Dendritic cell treated with granulocyte-macrophage colony-stimulating factor and Interleukin-4, amounts not matched to agents 40 ng/mL and 50 ng/mL, for 4 days (primary cell): ENCODE measurements around the gene CDK19.

ENCODE experiments used
- H3K27ac Mint-ChIP-seq: one replicate; pipeline ENCODE4 v1.8.0; 2022; ENCODE audit warnings: mild to moderate bottlenecking, mixed read lengths
- H3K27me3 Mint-ChIP-seq: one replicate; pipeline ENCODE4 v1.8.0; 2022; ENCODE audit warnings: mild to moderate bottlenecking, mixed read lengths
- H3K36me3 Mint-ChIP-seq: one replicate; pipeline ENCODE4 v1.8.0; 2022; ENCODE audit warnings: low read depth, mixed read lengths
- H3K4me1 Mint-ChIP-seq: one replicate; pipeline ENCODE4 v1.8.0; 2022; ENCODE audit warnings: low read depth, mixed read lengths
- H3K4me3 Mint-ChIP-seq: one replicate; pipeline ENCODE4 v1.8.0; 2022; ENCODE audit warnings: mild to moderate bottlenecking, moderate library complexity, mixed read lengths
- H3K9me3 Mint-ChIP-seq: one replicate; pipeline ENCODE4 v1.8.0; 2022; ENCODE audit warnings: mixed read lengths
- intact Hi-C: fragments of 100-400 bp; cut with micrococcal nuclease; formaldehyde crosslinking; loops from one replicate; pipeline ENCODE4 v1.15.0; 2022

The CDK19 gene

DNA sequence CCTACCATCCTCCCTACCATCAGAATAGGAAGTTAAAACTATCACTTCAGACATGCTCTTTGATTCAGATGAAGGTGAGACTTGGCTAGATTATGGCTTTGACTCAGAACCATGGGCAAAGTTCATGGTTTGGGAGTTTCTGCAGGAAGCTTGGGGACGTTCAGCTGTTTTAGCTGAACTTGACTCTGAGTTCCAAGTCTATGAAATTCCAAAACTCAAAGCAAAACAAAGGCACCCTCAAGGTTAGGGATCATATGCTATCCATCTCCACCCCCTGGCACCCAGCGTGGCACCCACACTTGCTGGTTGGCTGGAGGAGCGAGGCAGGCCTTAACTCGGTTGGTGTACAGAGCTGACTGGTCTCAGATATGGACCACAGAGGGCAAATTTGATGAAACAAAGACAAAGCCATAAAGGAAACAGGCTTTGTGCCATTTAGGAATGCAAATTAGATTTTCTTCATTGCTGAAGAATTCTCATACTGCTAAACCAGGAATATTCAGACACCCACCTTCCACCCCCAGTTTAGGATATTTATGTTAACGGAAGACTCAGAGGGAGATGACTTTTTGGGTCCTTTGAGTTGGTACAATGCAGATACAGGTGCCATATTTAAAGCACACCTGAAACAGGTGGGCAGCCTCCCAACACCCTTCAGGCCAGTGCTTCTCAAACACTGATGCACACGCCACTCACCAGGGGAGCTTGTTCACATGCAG lies 250.4 kb downstream of the CDK19 start:
- H3K36me3 Mint-ChIP-seq = no peaks in the 10 kb centered on the region
- H3K4me1 Mint-ChIP-seq = peaks cover 6% of the 10 kb centered on the region
- intact Hi-C loops = no loop called here
- no peak overlapping the region for H3K4me3 Mint-ChIP-seq
- no peak overlapping the region for H3K27ac Mint-ChIP-seq
- no peaks in the 10 kb centered on the region for H3K27me3 Mint-ChIP-seq
- H3K9me3 Mint-ChIP-seq = no peaks in the 10 kb centered on the region

- H3K4me1 Mint-ChIP-seq = peaks cover 6% of the 10 kb centered on the region
- peaks cover 8% of the 10 kb centered on the region for H3K9me3 Mint-ChIP-seq
- H3K4me3 Mint-ChIP-seq = no peak overlapping the region
- no peaks in the 10 kb centered on the region for H3K27me3 Mint-ChIP-seq
- intact Hi-C loops = no loop called here
- no peak overlapping the region for H3K27ac Mint-ChIP-seq
- no peaks in the 10 kb centered on the region for H3K36me3 Mint-ChIP-seq
Observed at GRCh38 chr6:110563711-110564110, 251.6 kb downstream of the CDK19 start.

DNA sequence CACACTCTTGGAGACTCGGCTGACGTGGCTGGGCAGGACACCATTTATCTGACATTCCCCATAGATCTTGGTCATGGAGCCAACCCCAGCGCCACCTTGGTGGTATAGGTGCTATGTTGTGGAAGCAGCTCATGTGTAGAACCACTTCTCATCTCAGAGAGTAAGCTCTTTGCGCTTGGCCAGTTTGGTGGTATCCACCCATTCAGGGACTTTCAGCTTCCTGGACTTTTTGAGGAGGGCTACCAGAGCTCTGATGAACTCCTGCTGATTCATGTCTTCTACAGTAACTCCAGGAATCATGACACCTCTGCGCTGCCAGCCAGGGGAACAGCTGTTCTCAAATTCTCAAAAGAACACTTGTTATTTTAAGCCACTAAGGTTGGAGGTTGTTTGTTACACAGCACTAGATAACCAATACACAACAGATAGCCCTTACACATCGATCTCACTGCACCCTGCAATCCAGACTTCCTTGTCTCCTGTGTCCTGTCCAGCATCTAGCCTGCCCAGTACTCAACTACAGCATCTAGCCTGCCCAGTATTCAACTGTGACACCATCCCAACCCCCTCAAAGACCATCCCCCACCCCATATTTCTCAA lies 252.9 kb downstream of the CDK19 start:
- Mint-ChIP-seq H3K4me3 (no peak overlapping the region), H3K36me3 (no peaks in the 10 kb centered on the region), H3K9me3 (peaks cover 8% of the 10 kb centered on the region), H3K27me3 (no peaks in the 10 kb centered on the region), H3K4me1 (no peaks in the 10 kb centered on the region), H3K27ac (no peak overlapping the region)
- intact Hi-C loops = no loop called here

GRCh38 chr6:110561696-110562095 lies 253.6 kb downstream of the CDK19 start:
- peaks cover 8% of the 10 kb centered on the region for H3K9me3 Mint-ChIP-seq
- no peaks in the 10 kb centered on the region for H3K36me3 Mint-ChIP-seq
- no peaks in the 10 kb centered on the region for H3K4me1 Mint-ChIP-seq
- no peaks in the 10 kb centered on the region for H3K27me3 Mint-ChIP-seq
- no peak overlapping the region for H3K27ac Mint-ChIP-seq
- no peak overlapping the region for H3K4me3 Mint-ChIP-seq
- intact Hi-C loops = no loop called here

DNA sequence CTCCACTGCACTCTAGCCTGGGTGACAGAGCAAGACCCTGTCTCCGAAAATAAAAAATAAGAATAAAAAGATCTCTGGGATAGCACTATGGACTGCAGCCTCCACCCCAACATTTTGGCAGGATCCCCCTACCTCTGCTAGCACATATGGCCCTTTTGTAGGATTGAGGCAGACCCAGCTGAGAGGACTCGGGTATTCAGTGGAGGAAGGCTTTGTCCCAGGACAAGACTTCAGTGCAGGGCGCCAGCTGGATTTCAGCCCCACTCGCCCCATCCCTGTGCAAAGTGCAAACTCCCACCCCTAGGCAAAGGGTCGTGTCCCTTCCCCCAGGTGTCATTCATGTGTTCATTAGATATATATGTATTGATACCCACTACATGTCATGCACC lies 254.3 kb downstream of the CDK19 start:
- H3K27me3 Mint-ChIP-seq = no peaks in the 10 kb centered on the region
- intact Hi-C loops = no loop called here
- H3K27ac Mint-ChIP-seq = no peak overlapping the region
- peaks cover 8% of the 10 kb centered on the region for H3K9me3 Mint-ChIP-seq
- H3K4me1 Mint-ChIP-seq = no peaks in the 10 kb centered on the region
- H3K4me3 Mint-ChIP-seq = no peak overlapping the region
- no peaks in the 10 kb centered on the region for H3K36me3 Mint-ChIP-seq

- H3K27ac Mint-ChIP-seq = no peak overlapping the region
- no peak overlapping the region for H3K4me3 Mint-ChIP-seq
- H3K4me1 Mint-ChIP-seq = no peaks in the 10 kb centered on the region
- H3K36me3 Mint-ChIP-seq = no peaks in the 10 kb centered on the region
- intact Hi-C loops = no loop called here
- H3K9me3 Mint-ChIP-seq = peaks cover 8% of the 10 kb centered on the region
- H3K27me3 Mint-ChIP-seq = no peaks in the 10 kb centered on the region
Observed at GRCh38 chr6:110560239-110561007, 254.8 kb downstream of the CDK19 start.
